A673 (cell line): ENCODE data around the gene SH2B2.

ENCODE experiments used
- EZH2 ChIP-seq: fragments of 200-600 bp; sonication (generic); IDR thresholded peaks from 2 replicates; pipeline ENCODE4 v1.6.1; 2017; ENCODE audit warnings: borderline replicate concordance, low read depth, mild to moderate bottlenecking, mixed read lengths, antibody characterized with exemption, low read length; ENCODE audit not compliant: poor library complexity, severe bottlenecking
- TF ChIP-seq, protein P1 (sequence below): fragments of 300-800, 200-600 bp; sonication (generic); conservative IDR thresholded peaks from 2 replicates; pipeline ENCODE4 v1.5.1; 2017; ENCODE audit warnings: low read depth, mild to moderate bottlenecking, antibody characterized with exemption, low read length, moderate library complexity, mixed read lengths

GRCh38 chr7:102303669-102304422 is 17.2 kb downstream of the SH2B2 start:
- TF ChIP-seq, protein P1, sequence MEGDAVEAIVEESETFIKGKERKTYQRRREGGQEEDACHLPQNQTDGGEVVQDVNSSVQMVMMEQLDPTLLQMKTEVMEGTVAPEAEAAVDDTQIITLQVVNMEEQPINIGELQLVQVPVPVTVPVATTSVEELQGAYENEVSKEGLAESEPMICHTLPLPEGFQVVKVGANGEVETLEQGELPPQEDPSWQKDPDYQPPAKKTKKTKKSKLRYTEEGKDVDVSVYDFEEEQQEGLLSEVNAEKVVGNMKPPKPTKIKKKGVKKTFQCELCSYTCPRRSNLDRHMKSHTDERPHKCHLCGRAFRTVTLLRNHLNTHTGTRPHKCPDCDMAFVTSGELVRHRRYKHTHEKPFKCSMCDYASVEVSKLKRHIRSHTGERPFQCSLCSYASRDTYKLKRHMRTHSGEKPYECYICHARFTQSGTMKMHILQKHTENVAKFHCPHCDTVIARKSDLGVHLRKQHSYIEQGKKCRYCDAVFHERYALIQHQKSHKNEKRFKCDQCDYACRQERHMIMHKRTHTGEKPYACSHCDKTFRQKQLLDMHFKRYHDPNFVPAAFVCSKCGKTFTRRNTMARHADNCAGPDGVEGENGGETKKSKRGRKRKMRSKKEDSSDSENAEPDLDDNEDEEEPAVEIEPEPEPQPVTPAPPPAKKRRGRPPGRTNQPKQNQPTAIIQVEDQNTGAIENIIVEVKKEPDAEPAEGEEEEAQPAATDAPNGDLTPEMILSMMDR = no peak
- no peak for TF ChIP-seq EZH2
